HEK293T (cell line): ENCODE measurements around the gene LMAN2.

ENCODE experiments used
- CTCF ChIA-PET: fragments of 350-600 bp; formaldehyde crosslinking; extraction: SDS; loops from one replicate; lab custom pipeline; 2021; ENCODE audit warnings: antibody characterized with exemption, inconsistent platforms; lab: Yijun Ruan, JAX
- POLR2A ChIA-PET: fragments of 350-600 bp; formaldehyde crosslinking; extraction: SDS; loops from one replicate; lab custom pipeline; 2020; ENCODE audit warnings: antibody characterized with exemption, inconsistent platforms; lab: Yijun Ruan, JAX
- DNase-seq: peaks from one replicate; pipeline ENCODE4 v3.0.0; 2012; ENCODE audit warnings: mixed read lengths; ENCODE audit errors: extremely low spot score
- ARNT ChIP-seq: fragments of 450-650 bp; IDR thresholded peaks from 2 replicates; pipeline ENCODE4 v1.6.1; 2017; ENCODE audit warnings: mild to moderate bottlenecking
- BHLHE40 ChIP-seq: fragments of 450-650 bp; IDR thresholded peaks from 2 replicates; pipeline ENCODE4 v1.6.1; 2016; ENCODE audit warnings: mild to moderate bottlenecking, moderate library complexity, borderline replicate concordance
- CTBP1 ChIP-seq: fragments of 450-650 bp; IDR thresholded peaks from 2 replicates; pipeline ENCODE4 v1.6.1; 2016; ENCODE audit warnings: borderline replicate concordance
- ELF4 ChIP-seq: fragments of 450-650 bp; IDR thresholded peaks from 2 replicates; pipeline ENCODE4 v1.6.1; 2017; ENCODE audit warnings: antibody characterized with exemption
- FOXA1 ChIP-seq: fragments of 450-650 bp; IDR thresholded peaks from 2 replicates; pipeline ENCODE4 v1.6.1; 2016; ENCODE audit warnings: mild to moderate bottlenecking
- FOXK2 ChIP-seq: fragments of 450-650 bp; IDR thresholded peaks from 2 replicates; pipeline ENCODE4 v1.6.1; 2016; ENCODE audit warnings: mild to moderate bottlenecking
- FOXM1 ChIP-seq: fragments of 450-650 bp; IDR thresholded peaks from 2 replicates; pipeline ENCODE4 v1.6.1; 2017; ENCODE audit warnings: mild to moderate bottlenecking, borderline replicate concordance
- HDGF ChIP-seq: fragments of 450-650 bp; IDR thresholded peaks from 2 replicates; pipeline ENCODE4 v1.6.1; 2017; ENCODE audit warnings: antibody characterized with exemption, borderline replicate concordance
- L3MBTL2 ChIP-seq: fragments of 450-650 bp; conservative IDR thresholded peaks from 2 replicates; pipeline ENCODE4 v1.6.1; 2016; ENCODE audit warnings: mild to moderate bottlenecking
- LEF1 ChIP-seq: fragments of 450-650 bp; IDR thresholded peaks from 2 replicates; pipeline ENCODE4 v1.6.1; 2017; ENCODE audit warnings: mild to moderate bottlenecking, borderline replicate concordance
- NFRKB ChIP-seq: fragments of 450-650 bp; IDR thresholded peaks from 2 replicates; pipeline ENCODE4 v1.6.1; 2016; ENCODE audit warnings: mild to moderate bottlenecking, moderate library complexity
- PKNOX1 ChIP-seq: fragments of 450-650 bp; IDR thresholded peaks from 2 replicates; pipeline ENCODE4 v1.6.1; 2016
- SP1 ChIP-seq: fragments of 450-650 bp; IDR thresholded peaks from 2 replicates; pipeline ENCODE4 v1.6.1; 2017
- SUZ12 ChIP-seq: fragments of 450-650 bp; IDR thresholded peaks from 2 replicates; pipeline ENCODE4 v1.6.1; 2016; ENCODE audit warnings: mild to moderate bottlenecking
- TARDBP ChIP-seq: fragments of 450-650 bp; IDR thresholded peaks from 2 replicates; pipeline ENCODE4 v1.6.1; 2016
- ZNF384 ChIP-seq: fragments of 450-650 bp; IDR thresholded peaks from 2 replicates; pipeline ENCODE4 v1.6.1; 2016

The LMAN2 gene

GRCh38 chr5:177369645-177370440, 18.4 kb upstream of the LMAN2 start:
- DNase-seq, result no peak
- ChIA-PET POLR2A (interaction anchor here (0.8 to 4.8 kb wide), 9 partner anchors 13 to 126 kb away, joined by 3 to 22 read pairs (median 4); partner anchors contain the start of genes LMAN2 and MXD3), CTCF (interaction anchor here (0.6 to 3.9 kb wide), 24 partner anchors 8 to 581 kb away, joined by 3 to 23 read pairs (median 4); partner anchors contain the start of genes GRK6 and RGS14)
- TF ChIP-seq NFRKB (no peak), FOXM1 (no peak), ELF4 (no peak), PKNOX1 (no peak), ZNF384 (no peak), BHLHE40 (no peak), HDGF (no peak), SUZ12 (no peak), SP1 (no peak), TARDBP (no peak), FOXA1 (no peak), FOXK2 (no peak), LEF1 (no peak), CTBP1 (no peak), ARNT (no peak), L3MBTL2 (no peak)

DNA sequence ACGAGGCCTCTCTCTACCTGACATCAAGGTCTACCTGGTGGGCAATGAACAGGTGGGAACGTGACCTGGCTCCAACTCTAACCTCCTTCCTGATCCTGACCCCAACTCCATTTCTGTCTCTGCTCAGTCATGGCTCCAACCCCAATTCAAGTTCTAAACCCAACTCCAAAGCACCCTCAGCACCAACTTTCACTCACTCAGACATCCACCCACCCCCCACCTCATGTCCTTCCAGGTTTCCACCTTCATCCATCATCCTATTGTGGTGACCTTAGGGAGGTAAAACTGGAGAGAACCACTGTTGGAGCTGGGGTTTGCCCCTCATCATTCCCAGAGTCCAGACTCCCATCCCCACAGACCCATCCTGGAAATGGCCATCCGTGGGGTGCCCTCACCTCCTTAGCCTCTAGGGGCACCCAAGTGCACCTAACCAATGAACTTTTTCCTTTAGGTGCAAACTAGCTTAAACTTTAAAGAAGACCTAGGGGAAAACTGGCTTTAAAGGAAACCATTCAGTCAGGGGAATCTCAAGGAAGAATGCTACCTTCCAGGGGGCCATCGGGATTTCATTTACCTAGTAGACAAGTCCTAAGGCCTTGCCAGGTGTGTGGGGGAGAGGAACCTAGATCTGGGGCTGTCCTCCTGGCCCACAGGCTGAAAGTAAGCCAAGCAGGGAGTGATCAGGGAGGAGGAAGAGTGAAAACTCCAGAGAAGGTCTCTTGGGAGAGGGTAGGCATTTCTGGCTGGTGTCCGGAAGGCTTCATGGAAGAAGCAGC, 17.6 kb upstream of the LMAN2 start:
- TF ChIP-seq FOXK2, result no peak
- no peak for TF ChIP-seq TARDBP
- TF ChIP-seq SUZ12, result no peak
- TF ChIP-seq FOXM1, result no peak
- TF ChIP-seq ELF4, result no peak
- TF ChIP-seq FOXA1, result no peak
- no peak for TF ChIP-seq HDGF
- TF ChIP-seq ARNT, result no peak
- no peak for TF ChIP-seq CTBP1
- TF ChIP-seq BHLHE40, result no peak
- TF ChIP-seq ZNF384, result no peak
- TF ChIP-seq NFRKB, result no peak
- no peak for TF ChIP-seq L3MBTL2
- no peak for TF ChIP-seq PKNOX1
- TF ChIP-seq LEF1, result no peak
- POLR2A ChIA-PET, result interaction anchor here (0.7 to 4.8 kb wide), 3 partner anchors 17 to 57 kb away, joined by 4 to 22 read pairs (median 5); partner anchors contain the start of genes LMAN2 and MXD3
- CTCF ChIA-PET, result interaction anchor here (0.6 to 3.9 kb wide), 7 partner anchors 10 to 145 kb away, joined by 3 to 23 read pairs (median 3); partner anchors contain the start of gene RGS14
- peak; percentile 62 for DNase-seq

GRCh38 chr5:177367981-177368868, 16.8 kb upstream of the LMAN2 start:
- no peak for DNase-seq
- ChIA-PET POLR2A (interaction anchor here (0.7 to 4.8 kb wide), 6 partner anchors 11 to 58 kb away, joined by 4 to 22 read pairs (median 6); partner anchors contain the start of genes LMAN2 and MXD3), CTCF (interaction anchor here (1.0 to 3.9 kb wide), 5 partner anchors 10 to 87 kb away, joined by 3 to 23 read pairs (median 5); partner anchors contain the start of gene RGS14)
- TF ChIP-seq ELF4, result no peak
- no peak for TF ChIP-seq HDGF
- no peak for TF ChIP-seq FOXM1
- no peak for TF ChIP-seq CTBP1

- ChIA-PET POLR2A (interaction anchor here (0.6 to 2.6 kb wide), 17 partner anchors 8 to 149 kb away, joined by 3 to 38 read pairs (median 4); partner anchors contain the start of genes GRK6, LMAN2 and MXD3), CTCF (interaction anchor here (0.8 to 1.7 kb wide), 6 partner anchors 11 to 134 kb away, joined by 4 to 5 read pairs (median 4); no protein-coding TSS in a partner anchor)
- TF ChIP-seq L3MBTL2 (peak; percentile 99), ARNT (no peak)
- no peak for DNase-seq
Measured at GRCh38 chr5:177367323-177367848, 15.9 kb upstream of the LMAN2 start.

DNA sequence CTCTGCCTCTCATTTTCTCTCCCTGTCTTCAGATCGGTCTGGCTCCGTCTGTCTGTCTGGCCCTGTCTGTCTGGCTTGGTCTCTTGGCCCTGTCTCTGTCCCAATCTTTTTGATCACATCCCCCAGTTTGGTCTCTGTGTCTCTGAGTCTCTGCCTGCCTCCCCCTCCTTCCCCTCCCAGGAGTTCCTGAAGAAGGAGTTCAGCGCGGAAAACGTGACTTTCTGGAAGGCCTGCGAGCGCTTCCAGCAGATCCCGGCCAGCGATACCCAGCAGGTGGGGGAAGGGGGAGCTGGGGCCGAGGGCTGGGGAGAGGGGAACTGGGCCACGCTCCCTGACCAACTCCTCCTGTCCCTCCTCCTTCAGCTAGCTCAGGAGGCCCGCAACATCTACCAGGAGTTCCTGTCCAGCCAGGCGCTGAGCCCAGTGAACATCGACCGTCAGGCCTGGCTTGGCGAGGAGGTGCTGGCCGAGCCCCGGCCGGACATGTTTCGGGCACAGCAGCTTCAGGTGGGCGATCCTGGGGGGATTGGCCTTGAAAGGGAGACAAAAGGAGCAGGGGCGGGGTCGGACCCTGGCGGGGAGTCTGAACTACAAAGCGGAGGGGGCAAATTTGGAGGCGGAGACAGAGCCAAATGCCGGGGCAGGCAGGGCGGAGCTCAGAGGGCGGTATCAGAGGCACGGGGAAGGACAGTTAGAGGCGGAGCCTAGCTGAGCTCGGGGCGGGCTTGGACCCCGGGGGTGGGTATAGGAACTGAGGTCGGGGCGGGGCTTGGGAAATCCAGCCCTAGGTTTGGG, 15.3 kb upstream of the LMAN2 start:
- CTCF ChIA-PET, result interaction anchor here (0.8 to 1.7 kb wide), 8 partner anchors 11 to 134 kb away, joined by 3 to 5 read pairs (median 4); partner anchors contain the start of gene LMAN2
- no peak for TF ChIP-seq FOXA1
- no peak for TF ChIP-seq LEF1
- TF ChIP-seq SP1, result no peak
- no peak for TF ChIP-seq SUZ12
- TF ChIP-seq HDGF, result no peak
- TF ChIP-seq FOXM1, result no peak
- no peak for TF ChIP-seq ZNF384
- TF ChIP-seq NFRKB, result no peak
- TF ChIP-seq BHLHE40, result no peak
- no peak for TF ChIP-seq ELF4
- no peak for TF ChIP-seq CTBP1
- no peak for TF ChIP-seq L3MBTL2
- POLR2A ChIA-PET, result interaction anchor here (0.6 to 2.6 kb wide), 17 partner anchors 9 to 149 kb away, joined by 3 to 38 read pairs (median 4); partner anchors contain the start of genes GRK6, LMAN2 and MXD3
- peak; percentile 97 for DNase-seq
